MCF 10A (cell line): ENCODE data around the gene FRMD3. TPM values are rescaled to one million over a fixed set of nuclear protein-coding genes. Genes with fewer than 3 reads are reported as not detected.

Source experiments
- BruUV-seq: library from RNA; stranded (reverse); fragments of 400-500 nt; replicated peaks from 2 replicates; lab custom pipeline; 2021; lab: Mats Ljungman, UMichigan
- CTCF ChIA-PET: fragments of 300-600 bp; sonication (Branson Sonifier 250); formaldehyde crosslinking; extraction: SDS; loops from one replicate; lab custom pipeline; 2021; ENCODE audit warnings: antibody characterized with exemption, inconsistent platforms; lab: Yijun Ruan, JAX
- POLR2A ChIA-PET: fragments of 300-600, 350-650 bp; sonication (Branson Sonifier 250); formaldehyde crosslinking; extraction: SDS; loops from one replicate; lab custom pipeline; 2020; ENCODE audit warnings: antibody characterized with exemption, inconsistent platforms; lab: Yijun Ruan, JAX
- DNase-seq: peaks from one replicate; pipeline ENCODE4 v3.0.0-alpha.2; 2018; ENCODE audit not compliant: unreplicated experiment
- H3K27ac Mint-ChIP-seq: one replicate; pipeline ENCODE4 v1.8.0; 2022; ENCODE audit warnings: mild to moderate bottlenecking, low read depth, mixed read lengths; ENCODE audit not compliant: unreplicated experiment
- H3K27me3 Mint-ChIP-seq: one replicate; pipeline ENCODE4 v1.8.0; 2022; ENCODE audit warnings: mixed read lengths; ENCODE audit not compliant: insufficient read depth, unreplicated experiment
- H3K36me3 Mint-ChIP-seq: one replicate; pipeline ENCODE4 v1.8.0; 2022; ENCODE audit warnings: mild to moderate bottlenecking, moderate library complexity, mixed read lengths; ENCODE audit not compliant: insufficient read depth, unreplicated experiment
- H3K4me1 Mint-ChIP-seq: one replicate; pipeline ENCODE4 v1.8.0; 2022; ENCODE audit warnings: mixed read lengths; ENCODE audit not compliant: insufficient read depth, unreplicated experiment
- H3K4me3 Mint-ChIP-seq: one replicate; pipeline ENCODE4 v1.8.0; 2022; ENCODE audit warnings: mild to moderate bottlenecking, moderate library complexity, mixed read lengths; ENCODE audit not compliant: unreplicated experiment
- H3K9me3 Mint-ChIP-seq: one replicate; pipeline ENCODE4 v1.8.0; 2022; ENCODE audit warnings: mixed read lengths; ENCODE audit not compliant: unreplicated experiment
- CTCF ChIP-seq: fragments of 200-600 bp; IDR thresholded peaks from one replicate; pipeline ENCODE4 v1.8.0; 2022; ENCODE audit warnings: antibody characterized with exemption, mild to moderate bottlenecking; ENCODE audit not compliant: unreplicated experiment
- intact Hi-C: fragments of 100-400 bp; cut with micrococcal nuclease; formaldehyde crosslinking; loops from 2 replicates; pipeline ENCODE4 v1.14.1; 2022
- total RNA-seq: library from RNA; stranded (reverse); gene quantifications from 2 replicates; pipeline ENCODE4 v1.2.3, GENCODE V29; 2022

Gene FRMD3
- total RNA-seq, 1 experiment from 2014 or later: 0.28 TPM

DNA sequence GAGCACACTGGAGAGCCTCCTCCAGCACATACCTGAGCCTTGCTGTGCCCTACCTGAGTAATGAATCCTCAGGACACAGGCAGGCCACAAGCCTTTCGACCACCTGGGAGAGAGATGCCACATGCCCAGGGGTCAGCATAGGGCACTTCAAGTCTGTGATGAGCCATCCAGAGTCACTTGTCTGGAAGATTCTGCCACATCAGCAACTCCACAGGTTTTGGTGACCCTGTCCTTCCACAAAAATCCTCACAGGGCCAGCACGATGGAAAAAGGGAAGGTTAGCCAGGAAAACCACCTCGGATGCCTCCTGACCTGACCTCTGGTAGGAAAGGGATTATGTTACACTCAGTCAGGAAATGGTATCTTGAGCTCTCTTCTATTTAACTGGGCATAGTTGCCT, 46.8 kb downstream of the FRMD3 start:
- no TSS peak for BruUV-seq
- TF ChIP-seq CTCF: no peak
- intact Hi-C loops: no loop called here
- no peaks in the 10 kb centered on the region for H3K27me3 Mint-ChIP-seq
- H3K9me3 Mint-ChIP-seq: no peaks in the 10 kb centered on the region
- DNase-seq: no peak
- no peak overlapping the region for H3K4me3 Mint-ChIP-seq
- no peak overlapping the region for H3K27ac Mint-ChIP-seq
- CTCF ChIA-PET: no interaction called here
- POLR2A ChIA-PET: no interaction called here
- H3K4me1 Mint-ChIP-seq: no peaks in the 10 kb centered on the region
- H3K36me3 Mint-ChIP-seq: no peaks in the 10 kb centered on the region

DNA sequence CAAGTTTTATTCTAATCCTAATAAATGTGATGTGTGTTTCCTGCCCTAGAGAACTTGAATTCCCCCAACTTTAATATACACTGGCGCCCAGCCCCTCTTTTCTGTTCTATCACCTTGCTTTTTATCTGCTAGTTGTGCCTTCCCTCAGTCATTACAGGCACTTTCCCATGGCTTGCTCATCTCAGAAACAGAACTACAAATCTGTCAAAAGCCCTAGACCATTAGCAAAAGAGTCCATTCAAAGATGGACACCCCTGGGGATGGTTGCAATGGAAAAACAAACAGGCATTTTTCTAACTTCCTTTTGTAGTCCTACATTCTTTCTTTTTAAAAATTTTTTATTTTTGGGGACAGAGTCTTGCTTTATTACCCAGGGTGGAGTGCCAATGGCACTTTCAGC, 48.2 kb downstream of the FRMD3 start:
- Mint-ChIP-seq H3K9me3 (no peaks in the 10 kb centered on the region), H3K4me3 (no peak overlapping the region), H3K27me3 (no peaks in the 10 kb centered on the region), H3K36me3 (no peaks in the 10 kb centered on the region), H3K4me1 (no peaks in the 10 kb centered on the region), H3K27ac (no peak overlapping the region)
- intact Hi-C loops: no loop called here
- ChIA-PET CTCF (interaction anchor here (1.6 kb wide), 1 partner anchor 33 kb away, joined by 3 read pairs; no protein-coding TSS in a partner anchor), POLR2A (no interaction called here)
- no TSS peak for BruUV-seq
- no peak for DNase-seq
- TF ChIP-seq CTCF: no peak

DNA sequence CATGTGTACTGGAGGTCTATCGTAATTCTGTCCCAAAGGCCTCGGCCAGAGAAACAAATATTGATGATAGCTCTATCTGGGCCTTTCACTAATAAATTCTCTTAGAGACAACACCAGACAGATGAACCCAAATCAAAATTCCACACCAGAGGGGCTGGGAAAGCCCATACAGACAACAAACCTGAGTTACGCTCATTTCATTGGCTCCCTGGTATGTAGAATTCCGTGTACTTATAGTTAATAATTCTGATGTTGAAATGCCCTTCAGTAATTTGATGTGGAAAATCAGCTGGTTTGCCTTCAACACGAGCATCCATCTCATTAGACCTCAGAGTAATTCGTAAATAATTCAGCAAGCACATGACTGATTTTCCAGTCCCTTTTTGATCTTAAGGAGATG, 53.2 kb downstream of the FRMD3 start:
- POLR2A ChIA-PET: no interaction called here
- Mint-ChIP-seq H3K9me3 (no peaks in the 10 kb centered on the region), H3K36me3 (no peaks in the 10 kb centered on the region), H3K27me3 (no peaks in the 10 kb centered on the region), H3K4me3 (no peak overlapping the region), H3K27ac (no peak overlapping the region), H3K4me1 (no peaks in the 10 kb centered on the region)
- CTCF ChIA-PET: no interaction called here
- BruUV-seq: no TSS peak
- TF ChIP-seq CTCF: no peak
- no peak for DNase-seq
- intact Hi-C loops: no loop called here

DNA sequence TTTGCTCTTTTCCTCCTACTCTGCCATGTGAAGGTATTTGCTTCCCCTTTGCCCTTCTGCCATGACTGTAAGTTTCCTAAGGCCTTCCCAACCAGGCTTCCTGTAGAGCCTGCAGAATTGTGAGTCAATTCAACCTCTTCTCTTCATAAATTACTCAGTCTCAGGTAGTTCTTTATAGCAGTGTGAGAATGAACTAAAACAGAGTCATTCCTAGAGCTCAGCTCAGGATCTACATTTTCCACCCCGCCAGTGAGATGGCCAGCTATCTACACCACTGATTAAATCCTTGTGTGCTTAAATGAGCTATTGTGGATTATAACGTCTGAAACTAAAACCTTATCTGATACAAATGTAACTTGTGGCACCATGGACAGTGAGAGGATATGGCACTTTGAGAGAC, 55.0 kb downstream of the FRMD3 start:
- Mint-ChIP-seq H3K27me3 (no peaks in the 10 kb centered on the region), H3K36me3 (no peaks in the 10 kb centered on the region), H3K9me3 (peaks cover 11% of the 10 kb centered on the region), H3K4me3 (no peak overlapping the region), H3K4me1 (no peaks in the 10 kb centered on the region), H3K27ac (no peak overlapping the region)
- ChIA-PET CTCF (interaction anchor here (0.6 kb wide), 1 partner anchor 18 kb away, joined by 3 read pairs; no protein-coding TSS in a partner anchor), POLR2A (no interaction called here)
- no TSS peak for BruUV-seq
- TF ChIP-seq CTCF: no peak
- intact Hi-C loops: no loop called here
- DNase-seq: no peak
